Measurements from ENCODE around the gene ADAMTS13.

ADAMTS13 gene

DNA sequence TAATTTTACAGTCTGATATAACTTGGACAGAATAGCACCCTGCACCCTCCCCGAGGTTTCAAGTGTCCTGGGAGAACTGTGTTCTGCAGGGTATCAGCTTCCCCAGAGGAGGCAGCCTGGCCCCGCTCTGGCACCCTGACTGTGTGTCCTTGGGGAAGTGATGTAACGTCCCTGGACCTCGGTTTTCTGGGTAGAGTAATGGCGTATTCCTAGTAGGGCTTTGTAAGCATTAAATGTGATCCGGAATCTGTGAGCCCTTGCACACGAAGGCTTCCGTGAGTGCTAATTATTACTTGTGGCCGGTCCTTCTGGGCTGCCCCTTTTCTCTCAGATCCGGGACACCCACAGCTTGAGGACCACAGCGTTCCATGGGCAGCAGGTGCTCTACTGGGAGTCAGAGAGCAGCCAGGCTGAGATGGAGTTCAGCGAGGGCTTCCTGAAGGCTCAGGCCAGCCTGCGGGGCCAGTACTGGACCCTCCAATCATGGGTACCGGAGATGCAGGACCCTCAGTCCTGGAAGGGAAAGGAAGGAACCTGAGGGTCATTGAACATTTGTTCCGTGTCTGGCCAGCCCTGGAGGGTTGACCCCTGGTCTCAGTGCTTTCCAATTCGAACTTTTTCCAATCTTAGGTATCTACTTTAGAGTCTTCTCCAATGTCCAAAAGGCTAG is 36.6 kb downstream of the ADAMTS13 start:
- TF ChIP-seq, protein P1, sequence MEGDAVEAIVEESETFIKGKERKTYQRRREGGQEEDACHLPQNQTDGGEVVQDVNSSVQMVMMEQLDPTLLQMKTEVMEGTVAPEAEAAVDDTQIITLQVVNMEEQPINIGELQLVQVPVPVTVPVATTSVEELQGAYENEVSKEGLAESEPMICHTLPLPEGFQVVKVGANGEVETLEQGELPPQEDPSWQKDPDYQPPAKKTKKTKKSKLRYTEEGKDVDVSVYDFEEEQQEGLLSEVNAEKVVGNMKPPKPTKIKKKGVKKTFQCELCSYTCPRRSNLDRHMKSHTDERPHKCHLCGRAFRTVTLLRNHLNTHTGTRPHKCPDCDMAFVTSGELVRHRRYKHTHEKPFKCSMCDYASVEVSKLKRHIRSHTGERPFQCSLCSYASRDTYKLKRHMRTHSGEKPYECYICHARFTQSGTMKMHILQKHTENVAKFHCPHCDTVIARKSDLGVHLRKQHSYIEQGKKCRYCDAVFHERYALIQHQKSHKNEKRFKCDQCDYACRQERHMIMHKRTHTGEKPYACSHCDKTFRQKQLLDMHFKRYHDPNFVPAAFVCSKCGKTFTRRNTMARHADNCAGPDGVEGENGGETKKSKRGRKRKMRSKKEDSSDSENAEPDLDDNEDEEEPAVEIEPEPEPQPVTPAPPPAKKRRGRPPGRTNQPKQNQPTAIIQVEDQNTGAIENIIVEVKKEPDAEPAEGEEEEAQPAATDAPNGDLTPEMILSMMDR (IDR thresholded peaks at IDR 0.05; ENCODE audit: control insufficient read depth, extremely low read depth, insufficient read depth), result no peak
- peak overlapping the region; percentile 43 for H3K4me3 ChIP-seq (ENCODE audit: low read depth, low read length)
- DNase-seq (ENCODE audit: low read depth), result no peak

DNA sequence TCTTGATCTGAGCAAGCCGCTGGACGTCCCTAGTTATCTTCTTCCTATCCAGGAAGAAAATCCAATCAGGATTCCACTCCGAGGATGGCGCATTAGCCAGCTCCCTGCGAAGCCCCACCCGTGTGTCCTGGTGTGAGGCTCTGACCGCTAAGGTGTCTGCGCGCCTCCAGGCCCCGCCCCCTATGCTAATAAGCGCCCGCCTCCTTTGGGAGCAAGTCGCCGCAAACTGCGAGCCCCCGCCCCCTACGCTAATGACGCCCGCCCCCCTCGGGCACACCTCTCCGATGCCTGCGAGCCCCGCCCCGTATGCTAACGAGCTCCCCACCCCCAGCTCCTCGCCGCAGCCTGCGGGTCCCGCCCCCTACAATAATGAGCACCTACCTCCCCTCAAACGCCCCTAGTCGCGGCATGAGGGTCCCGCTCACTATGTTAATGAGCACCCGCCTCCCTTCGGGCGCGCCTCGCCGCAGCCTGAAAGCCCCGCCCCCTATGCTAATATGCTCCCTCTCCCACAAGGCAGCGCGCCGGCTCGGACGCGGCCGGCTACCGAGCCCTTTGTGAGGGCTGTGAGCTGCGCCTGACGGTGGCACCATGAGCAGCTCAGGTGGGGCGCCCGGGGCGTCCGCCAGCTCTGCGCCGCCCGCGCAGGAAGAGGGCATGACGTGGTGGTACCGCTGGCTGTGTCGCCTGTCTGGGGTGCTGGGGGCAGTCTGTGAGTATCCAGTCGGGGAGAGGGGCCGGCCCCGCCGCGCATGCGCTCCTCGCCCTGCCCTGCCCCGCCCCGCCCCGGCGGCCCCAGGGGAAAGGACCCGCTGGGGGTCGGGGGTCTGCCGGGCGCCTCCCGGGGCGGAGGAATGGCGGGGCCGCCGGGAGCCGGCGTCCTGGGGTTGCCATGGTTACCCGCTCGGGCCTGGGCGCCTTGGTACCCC is 37.6 kb downstream of the ADAMTS13 start, which contains the start of gene CACFD1:
Gene CACFD1, plus strand, starts transcription at position 503 of the 929 bp plus-strand sequence. Its CDS starts 89 bp downstream, at position 592.
- peak; percentile 90 for DNase-seq (ENCODE audit: low read depth)
- TF ChIP-seq, protein P1 (IDR thresholded peaks at IDR 0.05; ENCODE audit: control insufficient read depth, extremely low read depth, insufficient read depth), result no peak
- H3K4me3 ChIP-seq (ENCODE audit: low read depth, low read length), result peak within 1 kb of the TSS; percentile 73

- H3K4me3 ChIP-seq (ENCODE audit: low read depth, low read length), result peak overlapping the region; percentile 73
- TF ChIP-seq, protein P1 (IDR thresholded peaks at IDR 0.05; ENCODE audit: control insufficient read depth, extremely low read depth, insufficient read depth), result no peak
- peak; percentile 73 for DNase-seq (ENCODE audit: low read depth)
These were observed 38.4 kb downstream of the ADAMTS13 start for GRCh38 chr9:133460405-133461175.

DNA sequence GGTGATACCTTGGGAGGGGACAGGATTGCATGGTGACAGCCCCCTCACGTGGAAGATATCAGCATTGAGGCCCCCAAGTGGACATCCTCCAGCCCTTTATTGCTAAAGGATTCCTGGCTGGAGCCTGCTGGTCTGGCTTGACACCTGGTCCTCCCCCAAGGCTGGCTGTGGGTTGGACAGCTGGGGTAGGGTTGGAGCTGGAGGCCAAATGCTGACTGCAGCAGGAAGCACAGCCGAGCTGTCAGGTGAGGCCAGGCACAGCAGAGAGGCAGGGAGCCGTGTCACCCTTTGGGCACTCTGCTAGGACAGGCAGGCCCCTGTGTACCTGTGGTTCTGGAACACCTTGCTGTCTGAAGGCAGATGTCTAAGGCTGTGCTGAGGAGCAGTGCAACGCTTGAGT is 39.8 kb downstream of the ADAMTS13 start:
- DNase-seq (ENCODE audit: low read depth), result no peak
- H3K4me3 ChIP-seq (ENCODE audit: low read depth, low read length), result no peak overlapping the region
- TF ChIP-seq, protein P1 (IDR thresholded peaks at IDR 0.05; ENCODE audit: control insufficient read depth, extremely low read depth, insufficient read depth), result no peak

- no peak for DNase-seq (ENCODE audit: low read depth)
- TF ChIP-seq, protein P1 (IDR thresholded peaks at IDR 0.05; ENCODE audit: control insufficient read depth, extremely low read depth, insufficient read depth), result peak; percentile 70
These were observed 41.2 kb downstream of the ADAMTS13 start for GRCh38 chr9:133463234-133463863.

More at GRCh38 chr9:133463234-133463863, 41.2 kb downstream of the ADAMTS13 start:
- H3K4me3 ChIP-seq (ENCODE audit: low read depth, low read length), result no peak overlapping the region

All from LNCaP clone FGC (cell line).